SKM-1 (cell line): ENCODE measurements around the gene TFAP2A.

Experiments
- DNase-seq: peaks from one replicate; lab custom pipeline; 2025; ENCODE audit not compliant: unreplicated experiment; lab: John Stamatoyannopoulos, UW

Gene TFAP2A

GRCh38 chr6:10384091-10384609, 30.7 kb downstream of the TFAP2A start:
- no peak for DNase-seq

GRCh38 chr6:10383331-10384090, 31.4 kb downstream of the TFAP2A start:
- no peak for DNase-seq

- no peak for DNase-seq
Measured at GRCh38 chr6:10382728-10383330, 32.0 kb downstream of the TFAP2A start.

GRCh38 chr6:10382322-10382721, 32.6 kb downstream of the TFAP2A start:
- DNase-seq: no peak

GRCh38 chr6:10381830-10382208, 33.1 kb downstream of the TFAP2A start:
- no peak for DNase-seq

- DNase-seq: no peak
Measured at GRCh38 chr6:10381133-10381829, 33.6 kb downstream of the TFAP2A start.

GRCh38 chr6:10375391-10375969, 39.4 kb downstream of the TFAP2A start:
- no peak for DNase-seq

- no peak for DNase-seq
Measured at GRCh38 chr6:10373642-10374359, 41.1 kb downstream of the TFAP2A start.

- DNase-seq: no peak
Measured at GRCh38 chr6:10369896-10370295, 45.0 kb downstream of the TFAP2A start.

GRCh38 chr6:10368861-10369260, 46.0 kb downstream of the TFAP2A start:
- no peak for DNase-seq

GRCh38 chr6:10363911-10364310, 51.0 kb downstream of the TFAP2A start:
- DNase-seq: no peak

- DNase-seq: no peak
Measured at GRCh38 chr6:10362300-10362699, 52.6 kb downstream of the TFAP2A start.

- DNase-seq: no peak
Measured at GRCh38 chr6:10361428-10361827, 53.4 kb downstream of the TFAP2A start.

- no peak for DNase-seq
Measured at GRCh38 chr6:10359581-10359980, 55.3 kb downstream of the TFAP2A start.

GRCh38 chr6:10355115-10355702, 59.7 kb downstream of the TFAP2A start:
- no peak for DNase-seq

GRCh38 chr6:10351791-10352190, 63.1 kb downstream of the TFAP2A start:
- no peak for DNase-seq

- DNase-seq: no peak
Measured at GRCh38 chr6:10350720-10351119, 64.2 kb downstream of the TFAP2A start.

- DNase-seq: no peak
Measured at GRCh38 chr6:10347561-10348327, 67.1 kb downstream of the TFAP2A start.
